K562 (cell line): ENCODE data around the gene AHI1. TPM values are rescaled to one million over a fixed set of nuclear protein-coding genes. Genes with fewer than 3 reads are reported as not detected.

ENCODE experiments used
- ATF1 ChIP-seq, 2 experiments: fragments of 450-650 bp in 1 of 2; IDR thresholded peaks; 2 replicates each; pipeline ENCODE4 v1.6.1; 2016; ENCODE audit warnings: missing compliant biosample characterization in 1 of 2, missing genetic modification characterization in 1 of 2
- BCOR ChIP-seq: fragments of 450-650 bp; IDR thresholded peaks from 2 replicates; pipeline ENCODE4 v1.6.1; 2016
- CHCHD3 ChIP-seq: fragments of 250-450 bp; sonication (Bioruptor Pico); IDR thresholded peaks from 2 replicates; pipeline ENCODE4 v2.1.2; 2022; ENCODE audit warnings: mild to moderate bottlenecking
- FOXK2 ChIP-seq, 2 experiments: fragments of 450-650 bp; IDR thresholded peaks in 1 of 2; conservative IDR thresholded peaks in 1 of 2; 2 replicates each; pipeline ENCODE4 v1.6.1; 2016; ENCODE audit warnings: low read depth in 2 of 2, mild to moderate bottlenecking in 1 of 2
- NBN ChIP-seq: fragments of 450-650 bp; IDR thresholded peaks from 2 replicates; pipeline ENCODE4 v1.6.1; 2016; ENCODE audit warnings: low read depth, mild to moderate bottlenecking
- NFATC3 ChIP-seq: fragments of 450-650 bp; IDR thresholded peaks from 2 replicates; pipeline ENCODE4 v1.6.1; 2017; ENCODE audit warnings: mild to moderate bottlenecking
- POU5F1 ChIP-seq: fragments of 150-350 bp; IDR thresholded peaks from 2 replicates; pipeline ENCODE4 v1.6.1; 2014; ENCODE audit warnings: borderline replicate concordance, low read length, low read depth, mild to moderate bottlenecking; ENCODE audit not compliant: partially characterized antibody
- PPARD ChIP-seq: fragments of 250-450 bp; sonication (Bioruptor Pico); IDR thresholded peaks from 2 replicates; pipeline ENCODE4 v1.8.0; 2022; ENCODE audit warnings: inconsistent platforms, mild to moderate bottlenecking, moderate library complexity
- ZNF668 ChIP-seq: fragments of 250-450 bp; sonication (Bioruptor Pico); IDR thresholded peaks from 2 replicates; pipeline ENCODE4 v1.8.0; 2022; ENCODE audit warnings: mild to moderate bottlenecking, inconsistent platforms
- polyA plus RNA-seq, 8 experiments: library from polyadenylated mRNA; depleted of rRNA in 4 of 8; stranded (reverse) in 5 of 8; unstranded in 3 of 8; fragments of >200 nt; fragmentation: Nextera tagmentation in 2 of 8; fragmentation: Illumina TruSeq in 1 of 8; extraction: Ambion mirVana in 2 of 8; extraction: Trizol in 1 of 8; gene quantifications; 2 replicates each; pipeline versions ENCODE4 v1.2.1 to v1.2.3, GENCODE V29; 2011 to 2014; ENCODE audit warnings: inconsistent platforms in 1 of 8, missing spikeins in 1 of 8
- total RNA-seq, 7 experiments: library from RNA; depleted of rRNA in 6 of 7; stranded (reverse); fragments of >200 nt in 6 of 7; fragmentation: Illumina TruSeq in 2 of 7; extraction: Trizol in 2 of 7; gene quantifications; 2 replicates each; pipeline versions ENCODE4 v1.2.1 to v1.2.3, GENCODE V29; 2011 to 2021; ENCODE audit warnings: low replicate concordance in 1 of 7
- TF ChIP-seq, protein P1 (sequence below): fragments of 450-650 bp; IDR thresholded peaks from 2 replicates; pipeline ENCODE4 v1.6.1; 2017; ENCODE audit warnings: antibody characterized with exemption, mild to moderate bottlenecking
- TF ChIP-seq, protein P2 (sequence below): fragments of 250-450 bp; sonication (Bioruptor Pico); IDR thresholded peaks from 2 replicates; pipeline ENCODE4 v1.6.1; 2021; ENCODE audit warnings: mild to moderate bottlenecking

AHI1 gene
- total and polyA plus RNA-seq, 9 of the 15 experiments (the other 6 are each of a cell fraction or from before 2014, with no cell fraction given) = 24.7 to 54.9 (median 32.2) TPM

DNA sequence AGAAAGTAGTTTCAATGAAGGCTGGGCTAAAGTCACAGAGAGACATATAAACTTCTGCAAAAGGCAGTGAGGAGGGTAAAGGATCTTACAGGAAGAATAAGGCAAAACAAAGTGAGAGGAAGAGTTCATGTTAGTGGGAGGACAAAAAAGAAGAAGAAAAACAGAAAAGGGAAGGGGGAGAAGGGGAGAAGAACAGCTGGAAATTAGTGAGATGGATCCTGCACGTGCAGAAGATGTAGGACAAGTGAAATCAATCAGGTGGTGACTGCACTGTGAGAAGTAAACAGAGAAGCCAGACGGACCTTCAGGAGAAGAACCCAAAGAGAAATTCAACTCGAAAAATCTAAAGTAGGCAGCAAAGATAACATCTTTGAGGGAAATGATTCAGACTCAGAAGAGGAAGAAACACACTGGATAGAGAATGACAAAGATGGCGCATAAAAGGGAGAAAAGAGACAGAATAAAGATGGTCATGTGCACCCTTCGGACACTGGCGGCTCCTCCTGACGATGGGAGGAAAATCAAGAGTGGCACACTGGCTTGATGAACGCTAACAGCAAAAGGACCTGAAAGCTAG lies 210.5 kb downstream of the AHI1 start (continued):
- TF ChIP-seq, protein P1, sequence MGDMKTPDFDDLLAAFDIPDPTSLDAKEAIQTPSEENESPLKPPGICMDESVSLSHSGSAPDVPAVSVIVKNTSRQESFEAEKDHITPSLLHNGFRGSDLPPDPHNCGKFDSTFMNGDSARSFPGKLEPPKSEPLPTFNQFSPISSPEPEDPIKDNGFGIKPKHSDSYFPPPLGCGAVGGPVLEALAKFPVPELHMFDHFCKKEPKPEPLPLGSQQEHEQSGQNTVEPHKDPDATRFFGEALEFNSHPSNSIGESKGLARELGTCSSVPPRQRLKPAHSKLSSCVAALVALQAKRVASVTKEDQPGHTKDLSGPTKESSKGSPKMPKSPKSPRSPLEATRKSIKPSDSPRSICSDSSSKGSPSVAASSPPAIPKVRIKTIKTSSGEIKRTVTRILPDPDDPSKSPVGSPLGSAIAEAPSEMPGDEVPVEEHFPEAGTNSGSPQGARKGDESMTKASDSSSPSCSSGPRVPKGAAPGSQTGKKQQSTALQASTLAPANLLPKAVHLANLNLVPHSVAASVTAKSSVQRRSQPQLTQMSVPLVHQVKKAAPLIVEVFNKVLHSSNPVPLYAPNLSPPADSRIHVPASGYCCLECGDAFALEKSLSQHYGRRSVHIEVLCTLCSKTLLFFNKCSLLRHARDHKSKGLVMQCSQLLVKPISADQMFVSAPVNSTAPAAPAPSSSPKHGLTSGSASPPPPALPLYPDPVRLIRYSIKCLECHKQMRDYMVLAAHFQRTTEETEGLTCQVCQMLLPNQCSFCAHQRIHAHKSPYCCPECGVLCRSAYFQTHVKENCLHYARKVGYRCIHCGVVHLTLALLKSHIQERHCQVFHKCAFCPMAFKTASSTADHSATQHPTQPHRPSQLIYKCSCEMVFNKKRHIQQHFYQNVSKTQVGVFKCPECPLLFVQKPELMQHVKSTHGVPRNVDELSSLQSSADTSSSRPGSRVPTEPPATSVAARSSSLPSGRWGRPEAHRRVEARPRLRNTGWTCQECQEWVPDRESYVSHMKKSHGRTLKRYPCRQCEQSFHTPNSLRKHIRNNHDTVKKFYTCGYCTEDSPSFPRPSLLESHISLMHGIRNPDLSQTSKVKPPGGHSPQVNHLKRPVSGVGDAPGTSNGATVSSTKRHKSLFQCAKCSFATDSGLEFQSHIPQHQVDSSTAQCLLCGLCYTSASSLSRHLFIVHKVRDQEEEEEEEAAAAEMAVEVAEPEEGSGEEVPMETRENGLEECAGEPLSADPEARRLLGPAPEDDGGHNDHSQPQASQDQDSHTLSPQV = peak; percentile 73
- TF ChIP-seq BCOR (peak; percentile 55; the same call in 1 of the 2 replicates), NFATC3 (no peak), ATF1 (CRISPR knock-in tag; IDR thresholded peaks at IDR 0.05) (no peak), ATF1 (tag; IDR thresholded peaks at IDR 0.05) (no peak), POU5F1 (no peak), CHCHD3 (CRISPR knock-in tag) (no peak), FOXK2 (conservative IDR thresholded peaks at IDR 0.05 in 1 of 2, IDR thresholded peaks at IDR 0.05 in 1 of 2; ENCODE audit: low read depth in 2 of 2) (peak; percentile 34 to 39; a peak in 1 of 4 replicates), NBN (peak; percentile 35; the same call in 1 of the 2 replicates), ZNF668 (CRISPR knock-in tag) (no peak), PPARD (CRISPR knock-in tag) (no peak)
- TF ChIP-seq, protein P2, sequence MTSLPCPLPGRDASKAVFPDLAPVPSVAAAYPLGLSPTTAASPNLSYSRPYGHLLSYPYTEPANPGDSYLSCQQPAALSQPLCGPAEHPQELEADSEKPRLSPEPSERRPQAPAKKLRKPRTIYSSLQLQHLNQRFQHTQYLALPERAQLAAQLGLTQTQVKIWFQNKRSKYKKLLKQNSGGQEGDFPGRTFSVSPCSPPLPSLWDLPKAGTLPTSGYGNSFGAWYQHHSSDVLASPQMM (CRISPR knock-in tag) = no peak
